ENCODE data around the gene HMHB1.

The HMHB1 gene

DNA sequence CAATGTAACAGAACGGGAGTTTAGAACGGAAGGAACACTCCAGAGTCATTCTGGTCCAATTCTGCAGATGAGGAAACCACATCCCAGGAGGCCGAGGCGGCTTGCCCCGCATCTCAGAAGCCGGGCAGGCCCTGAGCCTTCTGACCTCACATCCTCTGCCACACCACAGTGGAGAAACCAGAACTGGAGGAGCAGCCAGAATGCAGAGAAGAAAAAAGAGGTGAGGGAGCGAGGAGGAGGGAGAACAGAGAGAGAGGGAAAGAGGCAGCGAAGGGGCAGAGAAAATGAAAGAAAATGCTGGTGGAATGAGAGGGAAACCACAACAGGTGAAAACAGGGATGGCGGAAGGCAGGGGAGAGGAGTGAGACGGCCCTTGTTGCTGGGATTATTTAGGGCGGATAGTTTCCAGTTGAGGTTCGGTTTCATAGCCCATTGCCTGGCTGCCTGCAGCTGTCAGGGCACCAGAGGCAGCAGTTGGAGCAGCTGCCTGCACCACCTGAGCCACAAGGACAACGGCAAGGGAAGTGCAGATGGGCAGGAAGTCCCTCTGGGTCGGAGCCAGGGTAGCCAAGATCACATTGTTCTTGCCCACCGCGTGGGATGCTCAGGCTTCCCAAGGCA, at the start of gene HMHB1:
Gene HMHB1, plus strand, starts transcription at position 77 of the 621 bp plus-strand sequence.
- no peak for DNase-seq

DNA sequence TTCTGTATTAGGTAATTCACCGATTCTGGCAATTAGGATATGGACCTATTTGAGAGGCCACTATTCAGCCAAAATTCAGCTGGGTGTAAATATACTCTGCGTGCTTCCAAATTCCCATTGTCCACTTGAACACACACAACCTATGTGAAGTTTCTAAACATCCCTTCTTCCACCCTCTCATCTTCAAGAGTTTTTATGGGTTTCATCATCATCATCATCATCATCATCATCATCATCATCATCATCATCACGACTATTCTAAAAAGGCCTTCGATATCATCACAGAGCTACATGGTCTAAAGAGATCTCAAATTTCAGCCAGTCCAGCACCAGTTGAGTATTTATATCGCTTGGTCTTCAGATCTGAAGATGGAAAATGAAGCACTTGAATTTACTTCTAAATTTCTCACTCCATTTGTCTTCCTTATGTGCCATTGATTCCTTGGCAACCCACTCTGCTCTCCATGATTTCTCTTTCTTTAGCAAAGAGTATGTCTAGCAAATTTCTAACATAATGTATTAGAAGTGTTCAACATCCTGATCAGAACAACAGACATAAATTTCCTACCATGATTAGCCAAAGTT, 49.2 kb upstream of the HMHB1 start:
- DNase-seq: no peak

DNA sequence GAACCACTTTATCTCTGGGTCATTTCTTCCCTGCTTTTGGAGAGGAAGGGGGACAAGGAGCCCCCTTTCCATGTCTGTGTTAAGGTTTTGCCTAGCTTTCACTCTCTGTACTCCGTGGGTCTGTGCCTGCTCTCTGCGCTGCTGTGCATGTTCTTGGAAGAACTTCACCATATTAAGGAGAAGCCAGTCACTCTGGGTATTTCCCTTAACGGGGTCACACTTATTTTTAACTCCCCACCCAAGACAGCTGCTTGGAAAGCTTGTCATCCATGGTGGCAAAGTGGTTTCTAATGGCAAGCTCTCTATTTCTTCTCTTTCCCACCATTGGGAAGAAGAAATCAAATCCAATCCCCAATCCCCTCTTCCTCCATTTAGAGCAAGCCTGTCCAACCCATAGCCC, 44.8 kb upstream of the HMHB1 start:
- no peak for DNase-seq

DNA sequence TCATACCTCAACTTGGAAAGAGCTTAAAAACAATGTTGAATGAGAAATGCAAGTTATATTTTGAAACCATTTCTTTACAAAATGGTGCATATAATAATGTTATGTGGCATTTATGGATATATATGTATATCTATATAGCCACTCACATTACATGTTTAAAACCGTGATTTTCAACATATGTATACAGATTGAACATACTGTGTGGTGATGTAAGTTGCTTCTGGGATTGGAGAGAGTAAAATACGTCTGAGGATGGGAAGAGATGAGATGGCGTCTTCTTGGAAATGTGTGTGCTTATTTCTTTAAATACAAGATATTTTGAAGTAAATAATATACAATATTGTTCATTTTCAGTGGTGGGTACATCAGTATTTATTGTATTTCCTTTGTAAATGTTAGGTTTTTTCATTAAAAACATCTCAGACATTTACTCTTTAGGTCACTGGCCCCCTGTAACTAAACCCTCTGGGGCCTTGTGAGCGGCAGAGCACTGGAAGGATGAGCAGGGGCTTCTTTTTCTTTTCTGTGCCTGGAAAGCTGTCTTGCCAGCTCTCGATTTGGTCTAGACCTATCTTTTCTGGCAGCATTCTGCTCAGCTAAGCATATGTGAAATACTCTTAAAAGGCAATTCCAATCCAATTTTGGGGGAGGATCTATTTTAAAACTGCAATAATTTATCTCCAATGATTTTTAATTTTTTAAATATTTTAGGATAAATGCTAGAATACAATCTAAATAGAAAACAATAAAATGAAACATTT, 42.8 kb upstream of the HMHB1 start:
- DNase-seq: no peak

DNA sequence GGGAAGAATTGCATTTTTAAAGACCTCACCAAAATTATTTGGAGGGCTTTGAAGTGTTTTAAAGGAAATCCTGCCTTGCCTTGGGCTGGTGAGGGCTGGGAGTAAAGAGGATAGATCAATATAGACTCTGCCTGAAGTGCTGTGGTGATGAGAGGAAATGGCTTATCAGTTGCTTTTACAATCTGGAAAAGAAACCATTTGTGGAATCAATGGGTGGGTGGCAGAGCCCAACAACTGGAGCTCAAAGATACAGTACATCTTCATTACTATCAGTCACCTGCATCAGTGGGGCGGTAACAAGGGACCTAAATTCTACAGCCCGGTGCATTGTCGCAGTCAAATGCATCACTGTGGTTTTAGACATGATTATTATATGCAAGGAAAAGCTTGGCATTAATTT, 41.5 kb upstream of the HMHB1 start:
- DNase-seq: no peak

DNA sequence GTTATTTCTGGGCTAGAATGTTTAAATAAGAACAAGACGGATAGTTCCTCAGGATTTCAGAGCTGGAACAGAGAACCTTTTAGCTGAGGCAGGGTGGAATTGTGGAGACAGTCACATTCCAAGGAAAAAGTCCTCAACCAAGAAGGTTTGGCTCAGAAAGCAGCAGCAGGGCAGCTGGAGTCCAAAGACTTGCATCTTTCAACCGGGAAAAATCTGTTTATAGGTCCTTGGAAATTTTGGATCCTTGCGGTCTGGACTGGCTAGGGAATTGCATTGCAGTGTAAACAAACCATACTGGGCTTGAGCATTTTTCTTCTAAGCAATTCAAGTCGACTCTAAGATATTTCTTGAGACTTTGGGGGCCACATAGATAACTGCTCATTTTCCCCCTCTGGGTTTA, 40.8 kb upstream of the HMHB1 start:
- DNase-seq: no peak

DNA sequence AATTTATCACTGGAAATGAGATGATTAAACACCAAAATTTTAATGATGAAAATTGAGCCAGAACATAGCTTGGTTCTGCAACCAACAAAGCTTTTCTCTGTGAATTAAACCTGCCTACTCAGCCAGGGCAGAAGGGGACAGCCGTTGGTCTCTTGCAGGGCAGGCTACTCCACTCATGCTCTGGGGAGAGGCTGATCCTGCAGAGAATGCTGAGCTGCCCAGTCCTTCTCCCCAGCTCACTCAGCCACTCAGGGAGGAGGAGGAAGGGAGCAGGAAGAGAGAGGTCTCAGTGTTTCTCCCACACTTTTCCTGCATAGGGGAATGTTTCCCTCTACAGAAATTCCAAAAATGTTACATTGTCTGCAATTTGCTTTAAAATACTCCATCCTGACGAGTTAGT, 40.4 kb upstream of the HMHB1 start:
- no peak for DNase-seq

DNA sequence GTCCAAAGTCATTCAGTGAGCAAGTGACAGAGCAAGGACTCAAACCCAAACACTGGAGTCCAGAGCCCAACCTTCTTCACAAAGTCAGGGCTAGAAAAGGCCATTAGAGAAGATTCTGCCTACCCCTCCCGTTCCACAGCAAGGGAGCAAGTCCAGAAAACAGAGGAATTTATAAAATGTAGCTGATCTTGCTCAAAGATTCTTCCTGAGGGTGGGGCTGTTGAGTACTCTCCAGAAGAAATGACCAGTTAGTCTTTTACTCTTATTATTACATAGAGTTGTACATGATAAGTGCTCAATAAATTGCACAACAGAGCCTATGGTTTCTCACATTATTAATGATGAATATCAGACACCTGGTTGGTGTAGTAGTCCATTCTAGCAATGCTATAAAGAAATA, 39.3 kb upstream of the HMHB1 start:
- no peak for DNase-seq

DNA sequence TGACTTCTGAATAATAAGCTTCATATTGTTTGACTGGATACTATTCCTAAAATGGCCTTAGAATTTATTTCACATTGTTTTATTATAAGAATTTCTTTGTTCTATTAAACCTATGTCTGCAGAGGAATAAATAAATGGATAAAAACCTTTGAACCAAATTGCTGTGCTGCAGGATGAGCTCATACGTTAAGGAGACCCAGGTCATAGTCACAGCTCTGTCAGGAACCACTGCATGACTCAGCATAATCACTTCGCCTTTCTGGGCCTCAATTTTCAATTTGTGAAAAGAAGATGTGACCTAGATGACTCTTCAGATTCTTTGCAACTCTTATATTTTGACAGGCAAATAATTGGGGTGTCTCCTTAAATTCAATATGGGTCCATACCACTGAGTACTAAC, 36.7 kb upstream of the HMHB1 start:
- DNase-seq: no peak

DNA sequence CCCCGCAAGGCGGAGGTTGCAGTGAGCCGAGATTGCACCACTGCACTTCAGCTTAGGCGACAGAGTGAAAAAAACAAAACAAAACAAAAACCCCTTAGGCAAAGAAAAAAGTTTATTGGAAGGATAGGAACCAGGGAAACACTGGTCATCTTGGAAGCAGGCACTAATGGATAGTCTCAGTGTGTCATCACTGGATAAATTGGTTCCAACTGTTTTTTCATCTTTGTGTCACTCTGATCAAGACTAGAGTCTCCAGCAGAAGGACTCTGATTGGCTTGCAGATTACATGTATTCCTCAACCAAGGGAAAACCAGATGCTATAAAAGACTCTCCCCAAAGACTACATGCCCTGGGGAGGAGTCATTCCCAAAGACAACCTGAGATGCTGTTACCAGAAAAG, 35.0 kb upstream of the HMHB1 start:
- DNase-seq: no peak

DNA sequence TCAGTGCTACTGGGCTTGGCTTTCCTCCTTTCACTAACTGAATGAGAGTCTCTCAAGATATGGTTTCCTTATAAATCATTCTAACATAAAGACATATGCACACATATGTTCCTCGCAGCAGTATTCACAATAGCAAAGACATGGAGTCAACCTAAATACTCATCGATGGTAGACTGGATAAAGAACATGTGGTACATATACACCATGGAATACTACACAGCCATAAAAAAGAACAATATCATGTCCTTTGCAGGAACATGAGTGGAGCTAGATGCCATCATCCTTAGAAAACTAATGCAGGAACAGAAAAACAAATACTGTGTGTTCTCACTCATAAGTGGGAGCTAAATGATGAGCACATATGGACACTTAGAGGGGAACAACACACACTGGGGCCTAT, 32.5 kb upstream of the HMHB1 start:
- DNase-seq: no peak

DNA sequence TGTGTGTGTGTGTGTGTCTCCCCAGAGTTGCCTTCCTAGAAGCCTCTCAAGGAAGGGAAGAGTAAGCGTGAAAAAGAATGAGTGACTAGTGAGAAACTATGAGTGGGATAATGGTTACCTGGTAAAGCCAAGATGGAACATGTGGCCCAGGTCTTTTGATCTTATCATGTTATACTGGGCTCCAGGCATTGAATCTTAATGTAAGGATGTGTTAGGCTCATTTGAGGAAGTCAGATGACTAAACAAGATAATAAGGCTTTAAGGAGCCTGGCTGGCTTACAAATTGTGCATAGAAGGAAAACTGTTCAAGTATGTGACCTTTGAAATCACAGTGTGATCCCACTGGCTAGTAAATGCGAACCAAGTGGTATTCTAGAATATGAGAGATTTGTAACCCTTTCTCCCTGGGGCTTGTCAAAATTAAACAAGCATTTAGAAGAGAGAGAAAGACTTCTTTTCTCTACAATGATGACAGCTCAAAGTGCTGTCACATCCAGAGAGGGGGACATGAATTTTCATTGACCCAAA, 29.9 kb upstream of the HMHB1 start:
- DNase-seq: no peak

DNA sequence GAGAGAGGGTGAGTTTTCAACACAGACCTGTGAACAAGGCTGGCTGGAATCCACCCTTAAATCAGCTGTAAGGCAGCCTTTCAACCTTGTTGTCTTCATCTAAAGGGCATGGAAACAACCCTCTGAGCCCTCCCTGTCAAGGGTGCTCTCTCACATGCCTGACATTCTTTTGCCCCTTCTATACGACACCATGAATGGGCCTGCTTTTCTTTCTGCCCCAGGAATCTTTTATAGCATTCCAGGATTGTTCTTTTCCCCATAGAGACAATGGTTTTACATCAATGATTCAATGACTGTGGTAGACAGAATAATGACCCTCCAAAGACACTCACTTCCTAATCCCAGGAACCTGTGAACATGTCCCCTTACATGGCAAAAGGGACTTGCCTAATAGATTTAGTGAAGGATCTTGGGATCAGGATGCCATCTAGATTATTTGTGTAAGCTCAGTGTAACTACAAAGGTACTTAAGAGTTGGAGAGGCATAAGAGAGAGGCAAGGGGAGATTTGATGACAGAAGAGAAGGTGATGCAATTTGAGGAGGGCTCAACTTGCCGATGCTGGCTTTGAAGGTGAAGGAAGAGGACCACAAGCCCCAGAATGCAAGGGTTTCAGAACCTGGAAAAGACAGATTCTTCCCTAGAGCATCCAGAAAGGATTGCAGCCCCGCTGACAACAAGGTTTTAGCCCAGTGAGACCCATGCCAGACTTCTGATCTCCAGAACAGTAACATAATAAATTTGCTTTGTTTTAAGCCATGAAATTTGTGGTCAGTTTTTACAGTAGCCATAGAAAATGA, 29.2 kb upstream of the HMHB1 start:
- no peak for DNase-seq

DNA sequence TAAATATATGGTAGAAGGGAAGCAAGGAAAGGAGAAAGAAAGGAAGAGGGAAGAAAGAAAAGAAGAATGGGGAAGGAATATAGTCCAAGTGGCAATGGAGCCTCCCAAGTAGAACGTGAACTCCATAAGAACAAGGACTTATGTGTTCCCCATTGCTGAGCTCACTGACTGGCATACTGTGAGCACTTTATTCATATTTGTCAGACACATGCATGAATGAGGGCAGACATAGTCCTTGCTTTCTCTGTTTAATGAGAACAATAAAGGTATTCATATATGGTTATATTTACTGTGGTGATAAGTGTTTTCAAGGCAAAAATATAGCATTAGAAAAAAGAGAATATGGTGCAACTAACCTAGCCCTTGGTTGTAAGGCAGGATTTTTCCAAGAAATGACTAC, 23.6 kb upstream of the HMHB1 start:
- no peak for DNase-seq

DNA sequence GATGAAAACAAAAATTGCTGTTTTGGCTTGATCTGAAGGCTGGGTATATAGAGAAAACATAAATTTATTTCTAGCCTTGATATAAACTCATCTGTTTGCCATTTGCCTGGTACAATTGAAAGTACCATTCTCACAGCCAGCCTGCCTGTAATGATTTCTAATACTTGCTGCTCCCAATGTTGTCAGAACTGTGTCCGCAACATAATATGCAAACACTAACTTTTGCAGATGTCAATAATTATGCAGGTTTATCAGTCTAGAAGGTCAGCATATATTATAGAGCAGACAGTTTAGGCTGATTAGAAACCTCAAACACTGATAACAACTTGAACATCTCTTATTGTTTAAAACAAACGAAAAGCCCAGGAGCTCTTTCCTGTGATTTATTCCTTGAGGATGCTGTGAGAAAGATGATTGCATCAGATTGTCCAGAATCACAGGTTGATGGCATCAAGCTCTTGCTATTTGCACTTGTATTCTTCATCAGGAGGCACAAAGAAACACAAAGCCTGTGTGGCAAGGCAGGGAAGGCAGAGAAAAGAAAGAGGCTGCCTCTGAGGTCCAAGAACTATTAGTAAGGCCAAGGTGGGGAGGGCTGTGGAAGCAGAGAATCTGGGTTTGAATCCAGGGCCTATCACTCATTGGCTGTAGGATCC, 21.4 kb upstream of the HMHB1 start:
- no peak for DNase-seq

DNA sequence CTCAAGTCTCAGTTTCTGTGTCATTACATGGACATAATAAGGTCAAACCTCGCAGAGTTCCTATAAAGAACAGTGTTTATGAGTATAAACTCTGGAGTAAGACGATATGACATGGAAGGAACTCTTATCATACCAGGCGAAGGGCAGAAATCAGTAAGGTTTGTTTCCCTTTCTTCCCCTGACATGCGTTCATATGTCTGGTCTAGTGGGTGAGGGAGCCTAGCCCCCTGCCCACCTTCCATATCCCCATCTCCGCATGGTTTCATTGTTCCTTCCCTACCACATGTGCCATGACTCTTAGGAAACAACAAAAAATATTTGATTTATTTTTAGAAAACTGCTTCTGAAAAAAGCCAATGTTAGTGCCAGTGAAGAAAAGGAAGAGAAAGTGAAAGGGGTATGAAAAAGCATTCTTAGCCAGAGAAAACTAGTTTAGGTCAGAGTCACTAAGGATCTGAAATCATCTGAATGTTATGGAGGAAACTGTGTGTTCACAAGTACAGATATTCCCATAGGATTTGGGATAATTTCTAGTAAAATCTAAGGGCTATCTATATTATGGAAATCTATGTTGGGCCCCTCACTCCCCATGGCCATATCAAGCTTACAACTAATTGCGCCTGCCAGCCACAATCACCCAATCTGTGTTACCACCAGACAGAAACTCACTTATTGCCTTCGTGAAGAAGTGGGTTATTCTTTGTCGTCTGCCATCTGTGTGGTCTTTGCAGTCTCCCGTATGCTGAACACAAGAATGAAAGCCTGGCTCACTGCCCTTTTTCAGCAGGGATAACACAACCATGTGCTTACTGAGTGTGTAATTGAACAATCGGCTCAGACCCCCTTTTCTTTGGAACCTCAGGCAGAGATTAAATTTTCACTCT, 19.9 kb upstream of the HMHB1 start:
- no peak for DNase-seq

DNA sequence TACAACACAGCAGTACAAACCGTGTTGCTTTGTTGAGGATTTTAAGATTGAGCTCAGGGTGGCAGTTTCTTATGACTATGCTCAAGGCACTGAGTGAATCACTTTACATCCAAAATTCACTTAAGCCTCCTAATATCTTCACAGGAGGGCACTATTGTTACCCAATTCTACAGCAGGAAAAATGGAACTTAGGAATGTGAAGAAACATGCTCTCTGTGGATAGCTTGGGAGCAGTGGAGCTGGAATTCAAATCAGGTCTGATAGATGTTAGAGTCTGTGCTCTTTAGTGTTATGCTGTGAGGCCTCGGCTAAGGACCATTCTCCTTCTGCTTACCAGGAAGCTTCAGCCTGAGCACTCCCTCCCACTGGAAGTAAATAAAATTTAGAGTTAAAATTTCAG, 18.7 kb upstream of the HMHB1 start:
- DNase-seq: no peak

DNA sequence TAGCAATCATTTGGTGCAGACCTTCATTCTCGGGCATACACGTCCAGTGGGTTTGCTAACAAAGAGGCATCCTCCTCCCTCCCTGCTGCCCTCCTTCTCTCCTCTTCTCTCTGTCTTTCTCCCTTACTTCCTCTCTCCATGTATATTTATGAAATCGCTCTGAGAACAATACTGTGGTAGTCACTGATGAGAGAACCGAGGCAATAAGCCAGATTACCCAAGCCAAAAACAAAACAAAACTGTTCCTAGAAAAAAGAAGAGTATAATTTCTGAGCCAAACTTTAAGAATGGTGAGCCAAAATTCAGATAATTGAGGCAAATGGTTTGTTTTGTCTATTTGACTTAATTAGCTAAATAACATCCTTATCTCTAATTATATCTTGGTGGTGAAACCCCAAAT, 15.8 kb upstream of the HMHB1 start:
- no peak for DNase-seq

DNA sequence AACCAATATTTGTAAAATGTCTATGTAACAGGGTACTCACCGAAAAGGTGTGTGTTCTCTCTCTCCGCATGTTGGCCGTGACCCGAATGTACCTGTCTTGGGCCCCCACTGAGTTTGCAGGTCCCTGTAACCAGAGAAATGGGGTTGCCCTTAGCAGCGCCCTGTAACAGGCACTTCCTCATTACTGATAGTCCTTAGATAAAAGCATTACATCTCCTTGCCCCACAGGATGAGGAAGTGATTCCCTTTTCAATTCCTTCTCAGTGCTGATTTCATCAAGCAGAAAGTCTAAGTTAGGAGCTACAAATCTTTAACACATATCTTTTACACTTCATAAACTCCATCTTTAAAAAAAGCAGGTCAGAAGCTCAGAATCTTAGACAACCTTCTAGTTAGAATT, 15.2 kb upstream of the HMHB1 start:
- DNase-seq: no peak

DNA sequence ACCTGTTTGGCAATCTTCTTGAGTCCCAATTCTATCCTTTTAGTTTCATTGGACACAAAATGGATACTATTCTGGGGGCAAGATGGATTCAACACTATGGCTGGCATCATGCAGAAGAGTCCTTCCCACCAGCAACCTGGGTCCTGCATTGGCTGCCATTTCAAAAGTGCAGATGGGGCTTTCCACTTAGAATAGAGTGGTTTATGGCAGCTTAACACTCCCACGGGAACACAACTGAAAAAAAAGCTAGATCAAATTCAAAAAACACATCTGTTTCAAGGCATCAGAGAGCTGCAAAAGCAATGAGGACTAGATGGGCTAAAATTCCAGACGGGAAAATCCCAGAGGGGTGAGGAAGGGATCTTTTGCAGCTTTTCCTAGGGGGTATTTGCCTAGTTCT, 11.2 kb upstream of the HMHB1 start:
- no peak for DNase-seq

DNA sequence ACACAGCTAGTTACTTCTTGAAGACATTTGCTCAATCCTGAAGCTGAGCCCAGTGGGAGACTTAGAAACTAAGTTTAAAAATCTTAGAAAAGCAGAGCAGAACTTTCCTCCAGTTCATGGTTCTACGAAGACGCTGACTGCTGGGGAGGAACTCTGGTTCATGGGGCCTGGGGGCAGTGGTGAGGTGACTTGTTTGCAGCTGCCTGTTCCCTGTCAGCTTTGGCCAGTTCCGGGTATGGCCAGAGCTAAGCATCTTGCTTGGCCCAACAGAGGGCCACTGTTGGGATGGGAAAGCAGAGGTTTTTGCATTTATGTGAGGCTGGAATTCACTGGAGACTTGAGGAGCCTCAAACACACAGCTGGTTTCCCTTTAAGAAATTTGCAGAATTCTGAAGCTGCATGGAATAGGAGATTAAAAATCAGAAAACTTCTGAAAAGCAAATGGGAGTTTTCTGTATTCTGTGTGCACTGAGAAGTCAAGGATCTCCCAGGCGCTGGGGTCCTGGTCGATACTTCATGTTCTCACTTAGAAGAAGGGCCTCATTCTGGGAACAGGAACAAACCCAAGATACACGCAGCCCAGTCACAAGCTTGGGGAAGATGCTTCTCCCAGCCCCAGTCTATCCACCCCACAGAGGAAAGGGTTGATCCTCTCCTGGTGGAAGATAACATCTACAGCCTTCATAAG, 10.6 kb upstream of the HMHB1 start:
- no peak for DNase-seq

All from cortex of kidney (tissue), 1 donor.